ENCODE results near the gene SIX4. TPM values are rescaled to one million over a fixed set of nuclear protein-coding genes. Genes with fewer than 3 reads are reported as not detected.

The SIX4 gene
- total RNA-seq, 2 donors from 2014 or later = 17.6 to 21.3 TPM

- Histone ChIP-seq H3K4me1 (replicated peaks) (no peaks in the 10 kb centered on the region), H3K36me3 (no peaks in the 10 kb centered on the region), H3K27ac (no peak overlapping the region), H3K4me3 (no peak overlapping the region), H3K27me3 (replicated peaks; ENCODE audit: insufficient read depth) (no peaks in the 10 kb centered on the region), H3K9me3 (no peaks in the 10 kb centered on the region)
- no peak for TF ChIP-seq CTCF (IDR thresholded peaks at IDR 0.05)
- TF ChIP-seq POLR2A (IDR thresholded peaks at IDR 0.05) = no peak
- TF ChIP-seq POLR2AphosphoS5 (IDR thresholded peaks at IDR 0.05) = no peak
- intact Hi-C loops (cut with DNase I) = no loop called here
- no peak for DNase-seq (ENCODE audit: low spot score)
- WGBS = 57% methylated on average over 3 of the region's 3 CpGs
Observed at GRCh38 chr14:60760644-60761364, 36.7 kb upstream of the SIX4 start.

GRCh38 chr14:60760209-60760608 lies 36.1 kb upstream of the SIX4 start:
- Histone ChIP-seq H3K27ac (no peak overlapping the region), H3K36me3 (no peaks in the 10 kb centered on the region), H3K4me1 (replicated peaks) (no peaks in the 10 kb centered on the region), H3K4me3 (no peak overlapping the region), H3K9me3 (no peaks in the 10 kb centered on the region), H3K27me3 (replicated peaks; ENCODE audit: insufficient read depth) (no peaks in the 10 kb centered on the region)
- intact Hi-C loops (cut with DNase I) = no loop called here
- TF ChIP-seq CTCF (IDR thresholded peaks at IDR 0.05) (no peak), POLR2A (IDR thresholded peaks at IDR 0.05) (no peak), POLR2AphosphoS5 (IDR thresholded peaks at IDR 0.05) (no peak)
- DNase-seq (ENCODE audit: low spot score) = no peak
- WGBS = 97% methylated on average over 1 of the region's 1 CpG

DNA sequence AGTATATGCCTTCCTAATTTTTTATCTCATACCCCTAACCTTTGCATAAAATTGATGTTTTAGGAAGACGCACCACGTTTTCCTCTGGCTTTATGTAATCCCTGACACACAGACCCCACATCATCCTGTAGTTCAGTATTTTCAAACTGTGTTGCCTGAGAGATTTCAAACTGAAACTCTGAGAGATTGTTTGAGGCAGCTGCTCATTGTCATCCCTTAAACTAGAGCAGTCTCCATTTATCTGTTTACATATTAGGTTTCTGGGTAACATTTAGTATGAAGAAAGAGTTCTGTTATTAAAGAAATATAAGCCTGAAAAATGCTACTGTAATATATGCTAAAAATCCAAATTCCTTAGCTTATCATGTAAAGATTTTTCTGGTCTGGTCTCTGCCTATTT lies 34.7 kb upstream of the SIX4 start:
- Histone ChIP-seq H3K27ac (no peak overlapping the region), H3K4me3 (no peak overlapping the region), H3K27me3 (replicated peaks; ENCODE audit: insufficient read depth) (no peaks in the 10 kb centered on the region), H3K9me3 (no peaks in the 10 kb centered on the region), H3K4me1 (replicated peaks) (no peaks in the 10 kb centered on the region), H3K36me3 (no peaks in the 10 kb centered on the region)
- intact Hi-C loops (cut with DNase I) = no loop called here
- TF ChIP-seq POLR2A (IDR thresholded peaks at IDR 0.05) = no peak
- TF ChIP-seq POLR2AphosphoS5 (IDR thresholded peaks at IDR 0.05) = no peak
- TF ChIP-seq CTCF (IDR thresholded peaks at IDR 0.05) = no peak
- 70% methylated on average over 2 of the region's 2 CpGs for whole genome bisulfite sequencing
- no peak for DNase-seq (ENCODE audit: low spot score)

DNA sequence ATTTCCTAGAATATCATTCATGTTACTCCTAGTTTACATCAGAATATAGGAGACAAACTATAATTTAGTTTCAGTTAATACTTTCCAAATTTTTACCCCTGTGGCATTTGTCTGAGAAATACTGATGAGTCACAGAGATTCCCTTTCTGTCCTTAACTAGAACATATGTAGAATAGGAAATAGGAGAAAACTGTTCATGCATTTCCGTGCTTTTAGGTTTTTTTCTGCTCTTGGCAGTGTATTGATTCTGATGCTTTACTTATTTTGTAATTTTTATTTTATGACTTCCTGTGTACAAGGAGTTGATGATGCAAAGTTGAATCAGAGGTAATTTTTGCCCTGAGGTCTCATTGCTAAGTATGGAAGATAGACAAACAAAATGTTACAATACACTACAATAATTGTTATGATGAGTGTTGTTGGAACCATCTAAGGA lies 33.4 kb upstream of the SIX4 start:
- Histone ChIP-seq H3K27ac (no peak overlapping the region), H3K36me3 (no peaks in the 10 kb centered on the region), H3K9me3 (no peaks in the 10 kb centered on the region), H3K4me1 (replicated peaks) (no peaks in the 10 kb centered on the region), H3K27me3 (replicated peaks; ENCODE audit: insufficient read depth) (no peaks in the 10 kb centered on the region), H3K4me3 (no peak overlapping the region)
- WGBS = 82% methylated on average over 1 of the region's 1 CpG
- TF ChIP-seq POLR2AphosphoS5 (IDR thresholded peaks at IDR 0.05) (no peak), CTCF (IDR thresholded peaks at IDR 0.05) (no peak), POLR2A (IDR thresholded peaks at IDR 0.05) (no peak)
- no peak for DNase-seq (ENCODE audit: low spot score)
- intact Hi-C loops (cut with DNase I) = no loop called here

GRCh38 chr14:60756847-60757246 lies 32.7 kb upstream of the SIX4 start:
- Histone ChIP-seq H3K4me3 (no peak overlapping the region), H3K4me1 (replicated peaks) (no peaks in the 10 kb centered on the region), H3K27me3 (replicated peaks; ENCODE audit: insufficient read depth) (no peaks in the 10 kb centered on the region), H3K9me3 (no peaks in the 10 kb centered on the region), H3K27ac (no peak overlapping the region), H3K36me3 (no peaks in the 10 kb centered on the region)
- no peak for DNase-seq (ENCODE audit: low spot score)
- TF ChIP-seq POLR2AphosphoS5 (IDR thresholded peaks at IDR 0.05) = no peak
- WGBS = 38% methylated on average over 1 of the region's 1 CpG
- intact Hi-C loops (cut with DNase I) = no loop called here

All from prostate gland (tissue), 2 donors.